HG03432 (cell line): ENCODE data around the gene COPZ2.
"Not testable (repeated sequence)": the region's sequence is repeated elsewhere in the genome, so short reads cannot be mapped to it uniquely, and the experiment has no call there.

Source experiments
- ATAC-seq: cut with Tn5 transposase; IDR thresholded peaks from one replicate; pipeline ENCODE4 v1.9.1; 2021; ENCODE audit warnings: mild to moderate bottlenecking, moderate library complexity; ENCODE audit not compliant: unreplicated experiment

COPZ2 gene

GRCh38 chr17:48010193-48010592, 27.4 kb downstream of the COPZ2 start:
- no peak for ATAC-seq

GRCh38 chr17:48006936-48007709, 30.5 kb downstream of the COPZ2 start:
- no peak for ATAC-seq

- no peak for ATAC-seq
Measured at GRCh38 chr17:48004983-48005382, 32.6 kb downstream of the COPZ2 start.

- no peak for ATAC-seq
Measured at GRCh38 chr17:48003417-48004151, 34.0 kb downstream of the COPZ2 start.

GRCh38 chr17:48002916-48003416, 34.6 kb downstream of the COPZ2 start:
- no peak for ATAC-seq

GRCh38 chr17:48002266-48002915, 35.2 kb downstream of the COPZ2 start:
- ATAC-seq: no peak

- not testable (repeated sequence) for ATAC-seq
Measured at GRCh38 chr17:48001657-48002056, 35.9 kb downstream of the COPZ2 start.

GRCh38 chr17:48001197-48001596, 36.4 kb downstream of the COPZ2 start:
- ATAC-seq: no peak

GRCh38 chr17:47999582-47999981, 38.0 kb downstream of the COPZ2 start:
- no peak for ATAC-seq

GRCh38 chr17:47998044-47998443, 39.6 kb downstream of the COPZ2 start:
- no peak for ATAC-seq

- no peak for ATAC-seq
Measured at GRCh38 chr17:47997586-47997985, 40.0 kb downstream of the COPZ2 start.

GRCh38 chr17:47996201-47996600, 41.4 kb downstream of the COPZ2 start:
- ATAC-seq: no peak

GRCh38 chr17:47995241-47995935, 42.2 kb downstream of the COPZ2 start:
- no peak for ATAC-seq

GRCh38 chr17:47994724-47995123, 42.9 kb downstream of the COPZ2 start:
- ATAC-seq: no peak

- no peak for ATAC-seq
Measured at GRCh38 chr17:47993964-47994363, 43.6 kb downstream of the COPZ2 start.

GRCh38 chr17:47993031-47993564, 44.5 kb downstream of the COPZ2 start:
- ATAC-seq: no peak

GRCh38 chr17:47992216-47992615, 45.4 kb downstream of the COPZ2 start:
- ATAC-seq: no peak

- ATAC-seq: no peak
Measured at GRCh38 chr17:47990962-47991731, 46.5 kb downstream of the COPZ2 start.

GRCh38 chr17:47989700-47990099, 47.9 kb downstream of the COPZ2 start:
- no peak for ATAC-seq

GRCh38 chr17:47989159-47989558, 48.4 kb downstream of the COPZ2 start:
- ATAC-seq: no peak
